Mesenchymal stem cell (in vitro differentiated cells and primary cell): ENCODE data around the gene NPIPA1. TPM values are rescaled to one million over a fixed set of nuclear protein-coding genes. Genes with fewer than 3 reads are reported as not detected.
"Not testable (repeated sequence)": the region's sequence is repeated elsewhere in the genome, so short reads cannot be mapped to it uniquely, and the experiment has no call there.

Source experiments
- DNase-seq: peaks from one replicate; pipeline ENCODE4 v3.0.0-alpha.2; 2013
- H2AFZ ChIP-seq: one replicate; pipeline ENCODE4 v1.6.1; 2013; ENCODE audit warnings: low read depth, mild to moderate bottlenecking, control low read depth, inconsistent platforms, low read length, moderate library complexity
- H2AK5ac ChIP-seq: 2 replicates; pipeline ENCODE4 v1.6.1; 2013; ENCODE audit warnings: low read length, moderate library complexity, mild to moderate bottlenecking, inconsistent platforms; ENCODE audit not compliant: severe bottlenecking
- H2BK120ac ChIP-seq: one replicate; pipeline ENCODE4 v1.6.1; 2013; ENCODE audit warnings: low read depth, mild to moderate bottlenecking, inconsistent platforms, low read length, moderate library complexity
- H2BK12ac ChIP-seq, 2 experiments: one replicate each; pipeline ENCODE4 v1.6.1; 2013; ENCODE audit warnings: inconsistent platforms in 2 of 2, low read length in 2 of 2, mild to moderate bottlenecking in 2 of 2, moderate library complexity in 2 of 2, control low read depth in 1 of 2
- H2BK15ac ChIP-seq: one replicate; pipeline ENCODE4 v1.6.1; 2013; ENCODE audit warnings: mild to moderate bottlenecking, low read depth, inconsistent platforms; ENCODE audit not compliant: poor library complexity, severe bottlenecking
- H2BK5ac ChIP-seq: 2 replicates; pipeline ENCODE4 v1.6.1; 2013; ENCODE audit warnings: low read depth, mild to moderate bottlenecking, low read length, control low read depth, inconsistent platforms; ENCODE audit not compliant: poor library complexity, severe bottlenecking
- H3K14ac ChIP-seq, 2 experiments: one replicate each; pipeline ENCODE4 v1.6.1; 2013; ENCODE audit warnings: inconsistent platforms in 2 of 2, low read length in 2 of 2, control low read depth in 1 of 2, mild to moderate bottlenecking in 1 of 2, moderate library complexity in 1 of 2
- H3K18ac ChIP-seq, 2 experiments: one replicate each; pipeline ENCODE4 v1.6.1; 2013; ENCODE audit warnings: inconsistent platforms in 2 of 2, low read length in 2 of 2, control low read depth in 1 of 2, low read depth in 1 of 2, mild to moderate bottlenecking in 1 of 2
- H3K23ac ChIP-seq, 2 experiments: one replicate each; pipeline ENCODE4 v1.6.1; 2013; ENCODE audit warnings: inconsistent platforms in 2 of 2, low read length in 2 of 2, mild to moderate bottlenecking in 2 of 2, moderate library complexity in 2 of 2, control low read depth in 1 of 2
- H3K27ac ChIP-seq: 2 replicates; pipeline ENCODE4 v1.5.1; 2013; ENCODE audit warnings: mild to moderate bottlenecking, moderate library complexity, low read length, control low read depth, inconsistent platforms; ENCODE audit not compliant: poor library complexity, severe bottlenecking
- H3K27me3 ChIP-seq, 2 experiments: 2 replicates each; pipeline versions ENCODE4 v1.6.1 to v1.7.0; 2013; ENCODE audit warnings: low read length in 2 of 2, mild to moderate bottlenecking in 2 of 2, moderate library complexity in 2 of 2, control low read depth in 1 of 2, inconsistent platforms in 1 of 2; ENCODE audit not compliant: control insufficient read depth in 1 of 2, insufficient read depth in 1 of 2
- H3K36me3 ChIP-seq, 2 experiments: 2 replicates each; pipeline versions ENCODE4 v1.6.1 to v1.7.0; 2013; ENCODE audit warnings: low read length in 2 of 2, control low read depth in 1 of 2, inconsistent platforms in 1 of 2, low read depth in 1 of 2, mild to moderate bottlenecking in 1 of 2; ENCODE audit not compliant: insufficient read depth in 2 of 2, control insufficient read depth in 1 of 2
- H3K4ac ChIP-seq, 2 experiments: one replicate each; pipeline ENCODE4 v1.6.1; 2013; ENCODE audit warnings: inconsistent platforms in 2 of 2, low read length in 2 of 2, mild to moderate bottlenecking in 2 of 2, moderate library complexity in 2 of 2, control low read depth in 1 of 2, low read depth in 1 of 2
- H3K4me1 ChIP-seq: 2 replicates; pipeline ENCODE4 v1.6.1; 2013; ENCODE audit warnings: low read depth, low read length, control low read depth; ENCODE audit not compliant: control insufficient read depth, insufficient read depth
- H3K4me2 ChIP-seq: 2 replicates; pipeline ENCODE4 v1.6.1; 2013; ENCODE audit warnings: low read length, mild to moderate bottlenecking, inconsistent platforms; ENCODE audit not compliant: poor library complexity, severe bottlenecking
- H3K4me3 ChIP-seq, 2 experiments: 2 replicates each; pipeline versions ENCODE4 v1.5.1 to v1.7.0; 2013; ENCODE audit warnings: low read length in 2 of 2, mild to moderate bottlenecking in 2 of 2, control low read depth in 1 of 2, low read depth in 1 of 2; ENCODE audit not compliant: insufficient read depth in 1 of 2
- H3K79me1 ChIP-seq: replicated peaks from 2 replicates; pipeline ENCODE4 v1.6.1; 2013; ENCODE audit warnings: mild to moderate bottlenecking, control low read depth, low read length, inconsistent platforms; ENCODE audit not compliant: poor library complexity, severe bottlenecking
- H3K9ac ChIP-seq: 2 replicates; pipeline ENCODE4 v1.7.0; 2013; ENCODE audit warnings: mild to moderate bottlenecking, low read length, moderate library complexity
- H3K9me3 ChIP-seq: 2 replicates; pipeline ENCODE4 v1.7.0; 2013; ENCODE audit warnings: mild to moderate bottlenecking, low read length; ENCODE audit not compliant: control insufficient read depth
- H4K8ac ChIP-seq: one replicate; pipeline ENCODE4 v1.6.1; 2013; ENCODE audit warnings: inconsistent platforms, mild to moderate bottlenecking, low read length, moderate library complexity
- H4K91ac ChIP-seq: one replicate; pipeline ENCODE4 v1.6.1; 2013; ENCODE audit warnings: mild to moderate bottlenecking, low read length, inconsistent platforms
- WGBS: methylation state at CpG from one replicate; pipeline ENCODE4 v1.1.7; 2013; ENCODE audit warnings: mixed read lengths; 5-methylcytosine and 5-hydroxymethylcytosine counted together
- polyA plus RNA-seq, 2 experiments: library from polyadenylated mRNA; stranded (reverse); fragments of 200-250 nt; gene quantifications; one replicate each; pipeline ENCODE4 v1.2.3, GENCODE V29; 2013

The NPIPA1 gene
- polyA plus RNA-seq (2013, experiment 1 of 2), result 56.1 TPM
- 50.4 TPM for polyA plus RNA-seq (2013, experiment 2 of 2)

DNA sequence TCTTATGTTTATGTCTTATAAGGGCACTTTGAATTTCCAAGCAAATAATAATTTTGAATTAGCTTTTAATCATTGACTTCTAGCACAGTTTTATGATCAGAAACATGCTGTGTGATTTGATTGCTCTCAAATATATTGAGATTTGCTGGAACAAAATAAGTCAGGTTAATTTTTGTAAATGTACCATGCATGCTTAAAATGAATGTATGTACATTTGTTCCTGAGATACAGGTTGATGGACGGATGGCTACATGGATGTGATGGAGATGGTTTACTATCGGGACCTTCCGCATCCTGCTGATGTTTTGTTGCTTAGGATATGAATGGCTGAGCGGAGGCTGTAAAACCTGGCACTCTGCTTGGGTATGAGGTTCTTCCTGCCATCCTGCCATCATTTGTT, at the start of gene NPIPA1:
Gene NPIPA1, plus strand, starts transcription at position 301 of the 400 bp plus-strand sequence. Its CDS starts 0 bp downstream, at position 301.
- not testable (repeated sequence) for H3K14ac ChIP-seq, H2BK15ac ChIP-seq, H3K4me3 ChIP-seq, H2BK5ac ChIP-seq, H3K9me3 ChIP-seq, H3K23ac ChIP-seq, H3K18ac ChIP-seq, H2BK12ac ChIP-seq, H2AK5ac ChIP-seq, H2AFZ ChIP-seq, H3K4me2 ChIP-seq, H3K4ac ChIP-seq, H3K4me1 ChIP-seq, H3K27ac ChIP-seq, H3K36me3 ChIP-seq, H3K79me1 ChIP-seq, DNase-seq, H3K9ac ChIP-seq, H3K27me3 ChIP-seq, H4K91ac ChIP-seq, H2BK120ac ChIP-seq, H4K8ac ChIP-seq
- no CpG with 5 or more reads among the region's 4 CpGs for WGBS

DNA sequence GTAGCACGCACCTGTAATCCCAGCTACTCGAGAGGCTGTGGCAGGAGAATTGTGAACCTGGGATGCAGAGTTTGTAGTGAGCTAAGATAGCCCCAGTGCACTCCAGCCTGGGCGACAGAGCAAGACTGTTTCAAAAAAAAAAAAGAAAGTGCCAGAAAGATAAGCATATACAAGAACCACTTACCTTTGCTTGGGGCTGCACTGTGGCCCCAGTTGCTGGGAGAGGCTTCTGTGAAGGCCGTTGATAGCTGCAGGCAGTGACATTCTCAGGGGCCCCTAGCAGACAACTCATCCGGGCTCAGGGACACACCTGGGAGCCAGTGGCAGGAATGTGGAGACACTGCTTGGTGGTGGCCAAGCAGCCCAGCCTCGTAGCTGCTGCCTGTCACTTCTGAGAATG, 45.1 kb upstream of the NPIPA1 start:
- H2AFZ ChIP-seq, H3K4me2 ChIP-seq: not testable (repeated sequence)

DNA sequence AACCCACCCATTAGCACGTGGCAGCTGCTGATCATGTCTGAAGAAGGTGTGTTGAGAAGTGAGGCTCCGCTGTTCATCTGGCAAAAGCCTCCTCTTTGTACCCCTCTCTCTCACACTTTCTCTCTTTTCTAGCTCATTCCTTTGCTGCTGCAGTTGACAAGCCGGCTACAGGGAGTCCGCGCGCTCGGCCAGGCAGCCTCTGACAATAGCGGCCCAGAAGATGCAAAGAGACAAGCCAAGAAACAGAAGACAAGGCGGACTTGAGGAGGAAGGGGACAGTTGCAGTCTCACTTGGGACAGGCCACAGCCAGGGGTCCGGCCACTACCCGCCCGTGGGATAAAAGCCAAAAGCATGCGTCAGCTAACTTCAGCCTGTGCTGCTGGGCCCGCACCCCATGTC, 41.9 kb upstream of the NPIPA1 start:
- not testable (repeated sequence) for H3K18ac ChIP-seq, H2BK5ac ChIP-seq, H3K4ac ChIP-seq, H4K8ac ChIP-seq, H3K9me3 ChIP-seq, H3K23ac ChIP-seq, H3K4me2 ChIP-seq, H3K79me1 ChIP-seq, H2BK12ac ChIP-seq, H3K4me3 ChIP-seq, H3K4me1 ChIP-seq, H4K91ac ChIP-seq, H3K9ac ChIP-seq, H2AFZ ChIP-seq, H2BK15ac ChIP-seq, H3K27ac ChIP-seq, H2BK120ac ChIP-seq, H3K14ac ChIP-seq, DNase-seq, H3K36me3 ChIP-seq, H3K27me3 ChIP-seq, H2AK5ac ChIP-seq
- 87% methylated on average over 6 of the region's 14 CpGs for WGBS

More for the DNA sequence above, 45.1 kb upstream of the NPIPA1 start:
- 71% methylated on average over 1 of the region's 6 CpGs for WGBS
- H2BK5ac ChIP-seq, H3K14ac ChIP-seq, H2BK120ac ChIP-seq, H3K9ac ChIP-seq, H3K4me3 ChIP-seq, DNase-seq, H2BK15ac ChIP-seq, H3K27ac ChIP-seq, H3K27me3 ChIP-seq, H3K18ac ChIP-seq, H3K4ac ChIP-seq, H2BK12ac ChIP-seq, H3K79me1 ChIP-seq, H2AK5ac ChIP-seq, H3K4me1 ChIP-seq, H3K36me3 ChIP-seq, H3K23ac ChIP-seq, H3K9me3 ChIP-seq, H4K91ac ChIP-seq, H4K8ac ChIP-seq: not testable (repeated sequence)

DNA sequence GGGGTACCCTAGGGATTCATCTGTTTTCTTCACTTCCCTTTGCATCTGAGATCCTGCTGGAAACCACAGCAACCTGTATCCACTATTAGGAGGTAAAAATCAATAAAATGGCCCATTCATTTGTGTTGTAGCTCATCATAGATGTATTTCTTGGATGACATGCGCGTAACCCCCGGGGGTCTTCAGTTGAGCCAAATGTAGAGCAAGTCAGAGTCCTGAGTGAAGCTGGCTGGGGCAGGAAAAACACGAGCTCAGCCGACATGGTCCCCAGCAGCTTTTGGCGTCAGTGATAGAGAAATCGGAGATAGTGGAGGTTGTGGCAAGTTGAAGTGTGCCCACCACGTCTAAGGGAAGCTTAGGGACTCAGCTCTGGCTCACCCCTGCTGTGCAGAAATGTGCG, 41.2 kb upstream of the NPIPA1 start:
- H2BK120ac ChIP-seq, DNase-seq, H2BK12ac ChIP-seq, H3K14ac ChIP-seq, H3K36me3 ChIP-seq, H4K91ac ChIP-seq, H3K79me1 ChIP-seq, H3K18ac ChIP-seq, H2AK5ac ChIP-seq, H3K4me1 ChIP-seq, H3K4me2 ChIP-seq, H3K9me3 ChIP-seq, H3K23ac ChIP-seq, H3K27ac ChIP-seq, H3K4me3 ChIP-seq, H3K4ac ChIP-seq, H3K27me3 ChIP-seq, H3K9ac ChIP-seq, H2BK5ac ChIP-seq, H4K8ac ChIP-seq, H2AFZ ChIP-seq, H2BK15ac ChIP-seq: not testable (repeated sequence)
- 99% methylated on average over 4 of the region's 9 CpGs for WGBS
